ENCODE data around the gene SLC30A4.

Gene SLC30A4

DNA sequence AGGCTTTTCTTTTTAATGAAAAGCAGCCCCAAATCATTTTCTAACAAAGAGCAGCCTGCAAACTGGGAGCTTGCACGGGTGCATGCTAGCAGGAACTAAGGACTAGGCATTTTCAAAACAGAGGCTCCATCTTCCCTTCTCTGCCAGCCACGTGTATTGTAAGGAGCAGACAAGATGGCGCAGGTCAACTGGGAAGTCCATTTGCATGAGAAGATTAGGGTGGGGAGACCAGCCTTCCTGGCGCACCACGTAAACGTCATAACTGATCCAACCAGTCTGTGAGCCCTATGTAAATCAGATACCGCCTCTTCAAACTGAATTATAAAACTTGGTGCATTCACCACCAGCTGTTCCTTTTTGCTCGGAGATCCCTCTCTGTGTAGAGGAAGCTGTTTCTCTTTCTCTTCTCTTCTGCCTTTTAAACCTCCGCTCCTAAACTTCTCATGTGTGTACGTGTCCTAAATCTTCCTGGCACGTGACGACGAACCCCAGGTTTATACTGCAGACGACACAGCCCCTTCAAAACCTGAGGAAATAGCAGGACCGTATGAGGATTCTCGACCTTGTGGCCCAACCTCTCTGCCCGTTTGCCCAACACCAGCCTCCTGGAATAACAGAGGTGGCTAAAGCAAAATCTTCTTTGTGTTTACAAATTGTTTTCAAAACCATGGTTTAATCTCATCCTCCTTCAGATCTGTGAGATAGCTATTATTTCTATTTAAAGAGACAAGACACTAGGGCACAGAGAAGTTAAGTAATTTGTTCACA, 26.4 kb upstream of the SLC30A4 start:
- Mint-ChIP-seq H3K9me3 (no peaks in the 10 kb centered on the region), H3K4me3 (no peak overlapping the region), H3K4me1 (no peaks in the 10 kb centered on the region), H3K27me3 (ENCODE audit: low read depth) (no peaks in the 10 kb centered on the region), H3K27ac (no peak overlapping the region), H3K36me3 (ENCODE audit: low read depth) (no peaks in the 10 kb centered on the region)
- TF ChIP-seq CTCF (IDR thresholded peaks at IDR 0.05; ENCODE audit: unreplicated experiment in 3 of 3) = no peak

GRCh38 chr15:45546789-45547188, 24.2 kb upstream of the SLC30A4 start:
- Mint-ChIP-seq H3K27ac (no peak overlapping the region), H3K4me1 (no peaks in the 10 kb centered on the region), H3K4me3 (no peak overlapping the region), H3K9me3 (no peaks in the 10 kb centered on the region), H3K36me3 (ENCODE audit: low read depth) (no peaks in the 10 kb centered on the region), H3K27me3 (ENCODE audit: low read depth) (no peaks in the 10 kb centered on the region)
- no peak for TF ChIP-seq CTCF (IDR thresholded peaks at IDR 0.05; ENCODE audit: unreplicated experiment in 3 of 3)

DNA sequence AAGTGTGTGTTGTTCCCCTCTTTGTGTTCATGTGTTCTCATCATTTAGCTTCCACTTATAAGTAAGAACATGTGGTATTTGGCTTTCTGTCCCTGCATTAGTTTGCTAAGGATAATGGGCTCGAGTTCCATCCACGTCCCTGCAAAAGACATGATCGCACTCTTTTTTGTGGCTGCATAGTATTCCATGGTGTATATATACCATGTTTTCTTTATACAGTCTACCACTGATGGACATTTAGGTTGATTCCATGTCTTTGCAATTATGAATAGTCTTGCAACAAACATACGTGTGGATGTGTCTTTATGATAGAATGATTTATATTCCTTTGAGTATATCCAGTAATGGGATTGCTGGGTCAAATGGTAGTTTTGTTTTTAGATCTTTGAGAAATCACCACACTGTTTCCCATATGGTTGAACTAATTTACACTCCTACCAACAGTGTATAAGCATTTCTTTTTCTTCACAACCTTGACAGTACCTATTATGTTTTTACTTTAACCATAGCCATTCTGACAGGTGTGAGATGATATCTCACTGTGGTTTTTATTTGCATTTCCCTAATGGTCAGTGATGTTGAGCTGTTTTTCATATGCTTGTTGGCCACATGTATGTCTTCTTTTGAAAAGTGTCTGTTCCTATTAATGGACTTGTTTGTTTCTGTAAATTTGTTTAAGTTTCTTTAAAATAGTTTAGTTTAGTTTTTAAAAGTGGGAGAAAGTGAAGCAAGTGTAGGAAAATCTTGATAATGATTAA, 21.9 kb upstream of the SLC30A4 start:
- no peaks in the 10 kb centered on the region for H3K9me3 Mint-ChIP-seq
- H3K27ac Mint-ChIP-seq = no peak overlapping the region
- H3K4me3 Mint-ChIP-seq = no peak overlapping the region
- no peaks in the 10 kb centered on the region for H3K27me3 Mint-ChIP-seq (ENCODE audit: low read depth)
- H3K36me3 Mint-ChIP-seq (ENCODE audit: low read depth) = no peaks in the 10 kb centered on the region
- no peak for TF ChIP-seq CTCF (IDR thresholded peaks at IDR 0.05; ENCODE audit: unreplicated experiment in 3 of 3)
- H3K4me1 Mint-ChIP-seq = no peaks in the 10 kb centered on the region

DNA sequence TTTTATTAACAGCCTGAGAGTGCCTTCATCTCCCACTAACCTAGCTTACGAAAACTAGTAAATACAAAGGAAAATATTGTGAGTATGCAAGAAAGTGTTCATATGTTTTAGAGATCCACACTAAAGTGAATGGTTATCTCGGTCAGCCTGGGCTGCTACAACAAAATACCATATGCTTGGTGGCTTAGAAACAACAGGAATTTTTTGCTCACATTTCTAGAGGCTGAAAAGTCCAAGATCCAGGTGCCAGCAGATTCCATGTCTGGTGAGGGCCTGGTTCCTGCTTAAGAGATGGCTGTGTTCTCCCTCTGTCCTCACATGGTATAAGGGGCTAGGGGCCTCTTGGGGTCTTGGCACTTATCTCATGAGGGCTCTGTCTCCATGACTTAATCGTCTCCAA, 20.5 kb upstream of the SLC30A4 start:
- no peak overlapping the region for H3K27ac Mint-ChIP-seq
- H3K36me3 Mint-ChIP-seq (ENCODE audit: low read depth) = no peaks in the 10 kb centered on the region

DNA sequence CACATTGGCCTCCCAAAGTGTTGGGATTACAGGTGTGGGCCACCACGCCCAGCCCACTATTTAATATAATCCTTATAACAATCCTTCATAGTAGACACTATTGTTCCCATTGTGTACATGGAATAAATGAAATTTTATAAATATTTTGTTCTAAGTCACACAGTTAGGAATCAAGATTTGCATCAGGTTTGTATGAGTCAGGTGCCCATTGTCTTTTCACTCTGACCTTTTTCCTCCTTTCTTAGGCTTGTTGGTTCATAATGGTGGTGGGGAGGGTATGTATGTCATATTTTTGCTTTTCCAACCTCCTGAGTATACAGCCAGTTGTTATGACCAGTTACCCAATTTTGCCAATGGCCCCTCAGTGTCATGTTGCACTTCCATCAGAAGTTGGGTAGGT, 18.0 kb upstream of the SLC30A4 start:
- Mint-ChIP-seq H3K27me3 (ENCODE audit: low read depth) (no peaks in the 10 kb centered on the region), H3K36me3 (ENCODE audit: low read depth) (no peaks in the 10 kb centered on the region)

More for the DNA sequence above, 20.5 kb upstream of the SLC30A4 start:
- Mint-ChIP-seq H3K4me3 (no peak overlapping the region), H3K27me3 (ENCODE audit: low read depth) (no peaks in the 10 kb centered on the region), H3K9me3 (no peaks in the 10 kb centered on the region), H3K4me1 (peaks cover 4% of the 10 kb centered on the region)
- no peak for TF ChIP-seq CTCF (IDR thresholded peaks at IDR 0.05; ENCODE audit: unreplicated experiment in 3 of 3)

More for the DNA sequence above, 18.0 kb upstream of the SLC30A4 start:
- H3K9me3 Mint-ChIP-seq = no peaks in the 10 kb centered on the region
- peaks cover 17% of the 10 kb centered on the region for H3K4me1 Mint-ChIP-seq
- no peak overlapping the region for H3K4me3 Mint-ChIP-seq
- TF ChIP-seq CTCF (IDR thresholded peaks at IDR 0.05; ENCODE audit: unreplicated experiment in 3 of 3) = no peak
- H3K27ac Mint-ChIP-seq = no peak overlapping the region
